Right atrium auricular region (tissue), 2 donors: Measurements from ENCODE around the gene ZNF341. TPM values are rescaled to one million over a fixed set of nuclear protein-coding genes. Genes with fewer than 3 reads are reported as not detected.
A peak's percentile ranks its signal among the peaks of the same experiment; 100 is the strongest.

Source experiments
- DNase-seq: peaks from one replicate; pipeline ENCODE4 v3.0.0-alpha.2; 2019; ENCODE audit warnings: low spot score
- H3K27ac ChIP-seq, 2 donors: fragments of 200-600 bp; sonication (generic); 1 replicate in 1 of 2; 2 replicates in 1 of 2; pipeline ENCODE4 v1.5.1; 2016 to 2019
- H3K27me3 ChIP-seq, 2 donors: fragments of 200-600 bp; sonication (generic); one replicate each; pipeline versions ENCODE4 v1.5.1 to v1.6.0; 2017 to 2019
- H3K36me3 ChIP-seq: fragments of 200-600 bp; sonication (generic); one replicate; pipeline ENCODE4 v1.5.1; 2016
- H3K4me1 ChIP-seq, 2 donors: fragments of 200-600 bp; sonication (generic); one replicate each; pipeline versions ENCODE4 v1.5.1 to v1.6.0; 2017 to 2019
- H3K4me3 ChIP-seq, 2 donors: fragments of 200-600 bp; sonication (generic); 1 replicate in 1 of 2; 2 replicates in 1 of 2; pipeline ENCODE4 v1.5.1; 2017 to 2019; ENCODE audit warnings: mild to moderate bottlenecking in 1 of 2, moderate library complexity in 1 of 2
- H3K9me3 ChIP-seq, 2 donors: fragments of 200-600 bp; sonication (generic); one replicate each; pipeline ENCODE4 v1.5.1; 2019
- total RNA-seq, 2 donors: library from RNA; depleted of rRNA; stranded (reverse); fragments of >200 nt; gene quantifications; one replicate each; pipeline ENCODE4 v1.1.0, GENCODE V29; 2016
- TF ChIP-seq, protein P1 (sequence below), 2 donors: fragments of 200-600 bp; sonication (generic); IDR thresholded peaks; one replicate each; pipeline ENCODE4 v1.5.1; 2019; ENCODE audit warnings: antibody characterized with exemption in 2 of 2

Gene ZNF341
- total RNA-seq, 2 donors from 2014 or later = 1.0 to 1.8 TPM

DNA sequence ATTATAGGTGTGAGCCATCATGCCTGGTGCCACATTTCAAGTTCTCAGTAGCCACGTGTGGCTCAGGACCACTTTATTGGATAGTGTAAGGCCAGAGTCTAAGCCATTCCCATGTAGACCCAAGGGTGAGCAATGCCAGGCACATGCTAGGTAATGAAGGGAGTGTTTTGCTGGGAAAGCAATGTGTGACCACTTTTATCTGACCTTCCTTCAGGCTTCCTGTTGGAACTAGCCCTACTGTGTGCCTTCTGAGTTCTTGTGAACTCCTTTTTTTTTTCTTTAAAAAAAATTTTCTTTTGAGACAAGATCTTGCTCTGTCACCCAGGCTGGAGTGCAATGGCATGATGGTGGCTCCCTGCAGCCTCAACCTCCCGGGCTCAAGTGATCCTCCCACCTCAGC, 33.3 kb downstream of the ZNF341 start:
- no peak for DNase-seq
- H3K4me3 ChIP-seq = no peak overlapping the region
- no peaks in the 10 kb centered on the region for H3K27me3 ChIP-seq
- no peaks in the 10 kb centered on the region for H3K4me1 ChIP-seq
- TF ChIP-seq, protein P1, sequence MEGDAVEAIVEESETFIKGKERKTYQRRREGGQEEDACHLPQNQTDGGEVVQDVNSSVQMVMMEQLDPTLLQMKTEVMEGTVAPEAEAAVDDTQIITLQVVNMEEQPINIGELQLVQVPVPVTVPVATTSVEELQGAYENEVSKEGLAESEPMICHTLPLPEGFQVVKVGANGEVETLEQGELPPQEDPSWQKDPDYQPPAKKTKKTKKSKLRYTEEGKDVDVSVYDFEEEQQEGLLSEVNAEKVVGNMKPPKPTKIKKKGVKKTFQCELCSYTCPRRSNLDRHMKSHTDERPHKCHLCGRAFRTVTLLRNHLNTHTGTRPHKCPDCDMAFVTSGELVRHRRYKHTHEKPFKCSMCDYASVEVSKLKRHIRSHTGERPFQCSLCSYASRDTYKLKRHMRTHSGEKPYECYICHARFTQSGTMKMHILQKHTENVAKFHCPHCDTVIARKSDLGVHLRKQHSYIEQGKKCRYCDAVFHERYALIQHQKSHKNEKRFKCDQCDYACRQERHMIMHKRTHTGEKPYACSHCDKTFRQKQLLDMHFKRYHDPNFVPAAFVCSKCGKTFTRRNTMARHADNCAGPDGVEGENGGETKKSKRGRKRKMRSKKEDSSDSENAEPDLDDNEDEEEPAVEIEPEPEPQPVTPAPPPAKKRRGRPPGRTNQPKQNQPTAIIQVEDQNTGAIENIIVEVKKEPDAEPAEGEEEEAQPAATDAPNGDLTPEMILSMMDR (IDR thresholded peaks at IDR 0.05) = no peak
- H3K27ac ChIP-seq = no peak overlapping the region
- peaks cover 12% of the 10 kb centered on the region for H3K36me3 ChIP-seq
- H3K9me3 ChIP-seq = no peaks in the 10 kb centered on the region

DNA sequence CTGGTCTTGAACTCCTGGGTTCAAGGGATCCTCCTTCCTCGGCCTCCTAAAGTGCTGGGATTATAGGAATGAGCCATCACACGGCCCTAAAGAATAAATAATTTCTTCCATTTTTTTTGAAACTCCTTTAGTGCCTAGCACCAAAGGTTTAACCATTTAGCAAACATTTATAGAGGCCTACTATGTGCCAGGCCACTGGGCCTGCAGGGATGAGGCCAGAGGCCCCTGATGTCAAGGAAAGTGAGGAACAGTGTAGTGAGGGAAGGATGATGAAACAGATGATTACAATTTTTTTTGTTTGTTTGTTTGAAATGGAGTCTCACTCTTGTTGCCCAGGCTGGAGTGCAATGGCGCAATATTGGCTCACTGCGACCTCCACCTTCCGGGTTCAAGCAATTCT, 33.8 kb downstream of the ZNF341 start:
- TF ChIP-seq, protein P1 (IDR thresholded peaks at IDR 0.05) = no peak
- Histone ChIP-seq H3K9me3 (no peaks in the 10 kb centered on the region), H3K4me3 (no peak overlapping the region), H3K27ac (no peak overlapping the region), H3K36me3 (peaks cover 12% of the 10 kb centered on the region), H3K27me3 (no peaks in the 10 kb centered on the region), H3K4me1 (no peaks in the 10 kb centered on the region)
- no peak for DNase-seq

DNA sequence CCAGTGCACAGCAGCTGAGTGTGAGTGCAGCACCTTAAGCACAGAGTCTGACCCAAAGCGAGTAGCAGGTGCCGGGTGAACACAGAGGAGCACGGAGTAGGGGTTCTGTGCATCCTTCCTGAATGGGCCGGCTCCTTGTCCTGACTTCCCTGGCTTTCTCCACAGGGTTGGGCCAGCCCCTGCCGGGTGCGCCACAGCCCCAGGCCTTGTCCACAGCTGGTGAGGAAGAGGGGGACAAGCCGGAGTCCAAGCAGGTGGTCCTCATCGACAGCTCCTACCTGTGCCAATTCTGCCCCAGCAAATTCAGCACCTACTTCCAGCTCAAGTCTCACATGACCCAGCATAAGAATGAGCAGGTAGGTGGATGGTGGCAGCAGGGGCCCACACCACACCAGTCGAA, 34.9 kb downstream of the ZNF341 start:
- Histone ChIP-seq H3K9me3 (no peaks in the 10 kb centered on the region), H3K4me1 (no peaks in the 10 kb centered on the region), H3K4me3 (no peak overlapping the region), H3K36me3 (peaks cover 12% of the 10 kb centered on the region), H3K27me3 (no peaks in the 10 kb centered on the region), H3K27ac (no peak overlapping the region)
- TF ChIP-seq, protein P1 (IDR thresholded peaks at IDR 0.05) = no peak
- DNase-seq = no peak

DNA sequence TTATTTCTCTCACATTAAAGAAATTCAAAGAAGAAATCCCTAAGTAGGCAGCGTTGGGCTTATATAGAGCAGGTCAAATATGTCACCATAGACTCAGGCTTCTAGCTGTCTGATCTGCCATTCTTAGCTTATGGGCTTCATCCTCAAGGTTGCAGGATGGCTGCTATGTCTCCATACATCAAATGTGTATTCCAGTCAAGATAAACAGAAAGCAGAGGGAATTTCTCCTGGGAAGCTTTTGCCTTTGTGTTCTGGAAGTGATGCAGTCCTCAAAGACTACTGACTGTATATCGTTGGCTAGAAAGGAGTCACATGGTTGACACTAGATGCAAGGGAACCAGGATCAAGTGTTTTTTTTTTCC, 36.0 kb downstream of the ZNF341 start:
- Histone ChIP-seq H3K36me3 (peaks cover 12% of the 10 kb centered on the region), H3K27me3 (no peaks in the 10 kb centered on the region), H3K4me1 (no peaks in the 10 kb centered on the region), H3K27ac (no peak overlapping the region), H3K4me3 (no peak overlapping the region), H3K9me3 (no peaks in the 10 kb centered on the region)
- TF ChIP-seq, protein P1 (IDR thresholded peaks at IDR 0.05) = no peak
- no peak for DNase-seq

DNA sequence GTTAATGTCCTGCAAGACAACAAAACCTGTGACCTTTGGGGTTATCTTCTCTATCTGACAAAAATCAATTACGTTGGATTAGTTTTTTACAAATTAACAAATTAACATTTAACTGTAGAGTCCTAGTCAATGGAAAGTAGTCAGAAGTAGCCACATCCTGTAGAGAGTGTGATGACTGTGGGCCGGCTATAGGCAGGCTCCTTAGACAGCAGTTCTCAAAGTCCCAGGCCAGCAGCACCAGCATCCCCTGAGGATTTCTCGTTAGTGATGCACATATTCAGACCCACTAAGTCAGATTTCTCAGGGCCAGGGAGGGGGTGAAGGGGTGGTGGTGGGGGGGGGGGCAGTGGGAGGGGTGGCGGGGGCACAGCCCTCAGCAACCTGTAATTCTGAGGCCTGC, 37.2 kb downstream of the ZNF341 start:
- no peaks in the 10 kb centered on the region for H3K4me1 ChIP-seq
- H3K9me3 ChIP-seq = no peaks in the 10 kb centered on the region
- no peak for DNase-seq
- H3K27me3 ChIP-seq = no peaks in the 10 kb centered on the region
- no peak overlapping the region for H3K4me3 ChIP-seq
- peaks cover 12% of the 10 kb centered on the region for H3K36me3 ChIP-seq
- TF ChIP-seq, protein P1 (IDR thresholded peaks at IDR 0.05) = no peak
- H3K27ac ChIP-seq = no peak overlapping the region

DNA sequence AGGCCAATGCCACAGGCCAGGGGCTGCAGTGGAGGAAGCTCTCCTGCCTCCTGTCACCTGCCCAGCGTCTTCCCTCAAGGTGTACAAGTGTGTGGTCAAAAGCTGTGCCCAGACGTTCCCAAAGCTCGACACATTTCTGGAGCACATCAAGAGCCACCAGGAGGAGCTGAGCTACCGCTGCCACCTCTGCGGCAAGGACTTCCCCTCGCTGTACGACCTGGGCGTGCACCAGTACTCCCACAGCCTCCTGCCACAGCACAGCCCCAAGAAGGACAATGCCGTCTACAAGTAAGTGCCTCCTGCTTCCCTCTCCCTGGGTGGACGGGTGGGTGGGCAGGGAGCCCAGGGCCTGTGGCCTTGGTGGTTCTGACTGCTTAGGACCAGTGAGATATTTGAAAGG, 38.2 kb downstream of the ZNF341 start:
- Histone ChIP-seq H3K27me3 (no peaks in the 10 kb centered on the region), H3K27ac (no peak overlapping the region), H3K4me3 (no peak overlapping the region), H3K9me3 (no peaks in the 10 kb centered on the region), H3K4me1 (no peaks in the 10 kb centered on the region), H3K36me3 (peaks cover 9% of the 10 kb centered on the region)
- no peak for DNase-seq
- TF ChIP-seq, protein P1 (IDR thresholded peaks at IDR 0.05) = peak in 1 of 2 donors; percentile 38
